Neural progenitor cell (in vitro differentiated cells): ENCODE data around the gene POLD4. TPM values are rescaled to one million over a fixed set of nuclear protein-coding genes. Genes with fewer than 3 reads are reported as not detected.

Experiments used
- DNase-seq: peaks from one replicate; pipeline ENCODE4 v3.0.0-alpha.2; 2016; ENCODE audit warnings: low spot score
- H2AFZ ChIP-seq: fragments of 200-600 bp; sonication (generic); replicated peaks from 2 replicates; pipeline ENCODE4 v1.6.1; 2016; ENCODE audit warnings: antibody characterized with exemption
- H3F3A ChIP-seq: fragments of 200-600 bp; sonication (generic); 2 replicates; pipeline ENCODE4 v1.6.1; 2016; ENCODE audit warnings: antibody characterized with exemption, low read depth
- H3K27ac ChIP-seq: fragments of 200-600 bp; sonication (generic); 2 replicates; pipeline ENCODE4 v1.5.1; 2016; ENCODE audit warnings: mild to moderate bottlenecking
- H3K27me3 ChIP-seq: fragments of 200-600 bp; sonication (generic); 2 replicates; pipeline ENCODE4 v1.6.1; 2016; ENCODE audit warnings: mild to moderate bottlenecking, moderate library complexity
- H3K36me3 ChIP-seq: fragments of 200-600 bp; sonication (generic); 2 replicates; pipeline ENCODE4 v1.5.1; 2016
- H3K4me1 ChIP-seq: fragments of 200-600 bp; sonication (generic); 2 replicates; pipeline ENCODE4 v1.6.1; 2016; ENCODE audit warnings: mixed run types
- H3K4me2 ChIP-seq: fragments of 200-600 bp; sonication (generic); 2 replicates; pipeline ENCODE4 v1.6.1; 2016
- H3K4me3 ChIP-seq: fragments of 200-600 bp; sonication (generic); 2 replicates; pipeline ENCODE4 v1.5.1; 2016
- H3K79me2 ChIP-seq: fragments of 200-600 bp; sonication (generic); 2 replicates; pipeline ENCODE4 v1.6.1; 2016; ENCODE audit warnings: low read depth
- H3K9ac ChIP-seq: fragments of 200-600 bp; sonication (generic); 2 replicates; pipeline ENCODE4 v1.6.1; 2016
- H3K9me3 ChIP-seq: fragments of 200-600 bp; sonication (generic); 2 replicates; pipeline ENCODE4 v1.5.1; 2016; ENCODE audit warnings: low read depth
- H4K20me1 ChIP-seq: fragments of 200-600 bp; sonication (generic); 2 replicates; pipeline ENCODE4 v1.6.1; 2016; ENCODE audit warnings: low read depth
- H3K27ac Mint-ChIP-seq: 3 replicates; pipeline ENCODE4 v1.8.0; 2021; ENCODE audit warnings: mixed read lengths
- H3K27me3 Mint-ChIP-seq: 2 replicates; pipeline ENCODE4 v1.8.0; 2022; ENCODE audit warnings: low read depth, mild to moderate bottlenecking, inconsistent platforms, moderate library complexity, mixed read lengths; ENCODE audit not compliant: insufficient read depth
- H3K36me3 Mint-ChIP-seq: 3 replicates; pipeline ENCODE4 v1.8.0; 2021; ENCODE audit warnings: mixed read lengths
- H3K4me1 Mint-ChIP-seq: 3 replicates; pipeline ENCODE4 v1.8.0; 2021; ENCODE audit warnings: mixed read lengths
- H3K4me3 Mint-ChIP-seq: 3 replicates; pipeline ENCODE4 v1.8.0; 2021; ENCODE audit warnings: mild to moderate bottlenecking, moderate library complexity, mixed read lengths
- H3K9me3 Mint-ChIP-seq: 3 replicates; pipeline ENCODE4 v1.8.0; 2020; ENCODE audit warnings: mixed read lengths
- EZH2 ChIP-seq: fragments of 200-600 bp; sonication (generic); IDR thresholded peaks from 2 replicates; pipeline ENCODE4 v1.6.1; 2017; ENCODE audit warnings: antibody characterized with exemption, mild to moderate bottlenecking, moderate library complexity
- EZH2phosphoT487 ChIP-seq: fragments of 200-600 bp; sonication (generic); IDR thresholded peaks from 2 replicates; pipeline ENCODE4 v1.6.1; 2017; ENCODE audit warnings: antibody characterized with exemption
- total RNA-seq: library from RNA; depleted of rRNA; stranded (reverse); fragments of >200 nt; gene quantifications from 2 replicates; pipeline ENCODE4 v1.2.3, GENCODE V29; 2015; ENCODE audit warnings: low replicate concordance
- TF ChIP-seq, protein P1 (sequence below): fragments of 200-600 bp; sonication (generic); IDR thresholded peaks from 2 replicates; pipeline ENCODE4 v1.5.1; 2017; ENCODE audit warnings: antibody characterized with exemption, mild to moderate bottlenecking

Gene POLD4
- total RNA-seq, 1 donor from 2014 or later: 1.1 TPM

DNA sequence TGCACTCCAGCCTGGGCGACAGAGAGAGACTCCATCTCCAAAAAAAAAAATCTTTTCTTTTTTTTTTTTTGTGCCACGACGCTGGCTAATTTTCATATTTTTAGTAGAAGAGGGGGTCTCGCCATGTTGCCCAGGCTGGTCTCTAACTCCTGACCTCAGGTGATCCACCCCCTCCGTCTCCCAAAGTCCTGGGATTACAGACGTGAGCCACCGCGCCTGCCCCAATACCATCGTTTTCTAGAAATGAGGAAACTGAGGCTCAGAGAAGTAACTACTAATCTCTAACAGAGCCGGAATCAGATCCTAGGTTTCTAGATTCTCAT, 36.5 kb downstream of the POLD4 start:
- DNase-seq: no peak
- H3K9me3 Mint-ChIP-seq: no peaks in the 10 kb centered on the region
- Histone ChIP-seq H3K27me3 (peaks cover 29% of the 10 kb centered on the region), H3F3A (peaks cover 8% of the 10 kb centered on the region), H3K9ac (no peak overlapping the region), H3K79me2 (no peaks in the 10 kb centered on the region), H3K4me1 (peaks cover 3% of the 10 kb centered on the region), H3K27ac (no peak overlapping the region), H4K20me1 (peaks cover 8% of the 10 kb centered on the region), H3K9me3 (no peaks in the 10 kb centered on the region), H3K36me3 (no peaks in the 10 kb centered on the region), H2AFZ (peak overlapping the region; percentile 74), H3K4me2 (peak overlapping the region; percentile 92), H3K4me3 (peak overlapping the region; percentile 65)
- TF ChIP-seq EZH2phosphoT487 (no peak), EZH2 (no peak)
- TF ChIP-seq, protein P1, sequence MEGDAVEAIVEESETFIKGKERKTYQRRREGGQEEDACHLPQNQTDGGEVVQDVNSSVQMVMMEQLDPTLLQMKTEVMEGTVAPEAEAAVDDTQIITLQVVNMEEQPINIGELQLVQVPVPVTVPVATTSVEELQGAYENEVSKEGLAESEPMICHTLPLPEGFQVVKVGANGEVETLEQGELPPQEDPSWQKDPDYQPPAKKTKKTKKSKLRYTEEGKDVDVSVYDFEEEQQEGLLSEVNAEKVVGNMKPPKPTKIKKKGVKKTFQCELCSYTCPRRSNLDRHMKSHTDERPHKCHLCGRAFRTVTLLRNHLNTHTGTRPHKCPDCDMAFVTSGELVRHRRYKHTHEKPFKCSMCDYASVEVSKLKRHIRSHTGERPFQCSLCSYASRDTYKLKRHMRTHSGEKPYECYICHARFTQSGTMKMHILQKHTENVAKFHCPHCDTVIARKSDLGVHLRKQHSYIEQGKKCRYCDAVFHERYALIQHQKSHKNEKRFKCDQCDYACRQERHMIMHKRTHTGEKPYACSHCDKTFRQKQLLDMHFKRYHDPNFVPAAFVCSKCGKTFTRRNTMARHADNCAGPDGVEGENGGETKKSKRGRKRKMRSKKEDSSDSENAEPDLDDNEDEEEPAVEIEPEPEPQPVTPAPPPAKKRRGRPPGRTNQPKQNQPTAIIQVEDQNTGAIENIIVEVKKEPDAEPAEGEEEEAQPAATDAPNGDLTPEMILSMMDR: no peak
- peaks cover 23% of the 10 kb centered on the region for H3K4me1 Mint-ChIP-seq
- H3K27me3 Mint-ChIP-seq: peaks cover 11% of the 10 kb centered on the region
- no peaks in the 10 kb centered on the region for H3K36me3 Mint-ChIP-seq
- no peak overlapping the region for H3K27ac Mint-ChIP-seq
- peak overlapping the region; percentile 98 for H3K4me3 Mint-ChIP-seq

DNA sequence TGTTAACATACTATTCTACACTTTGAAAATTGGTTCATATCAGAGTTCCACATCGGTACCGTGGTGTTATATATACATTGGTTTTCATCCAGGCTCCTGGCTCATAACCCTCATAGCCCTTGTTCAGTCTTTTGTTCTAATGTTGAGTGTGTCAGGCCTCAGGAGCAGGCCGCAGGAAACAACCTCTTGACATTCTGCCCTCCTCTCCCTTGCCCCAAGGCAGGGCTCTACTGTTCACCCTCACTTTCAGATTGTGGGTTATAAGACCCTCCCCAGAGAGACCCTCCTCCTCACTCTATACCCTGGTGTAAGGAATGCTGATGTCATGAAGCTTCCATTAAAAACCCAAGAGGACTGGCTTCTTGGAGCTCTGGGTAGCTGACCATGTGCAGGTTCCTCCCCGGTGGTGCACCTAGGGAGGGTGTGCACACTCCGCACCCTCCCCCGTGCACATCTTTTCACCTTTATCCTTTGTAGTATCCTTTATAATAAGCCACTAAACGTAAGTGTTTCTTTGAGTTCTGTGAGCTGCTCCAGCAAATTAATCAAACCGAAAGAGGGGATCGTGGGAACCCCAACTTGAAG, 37.9 kb downstream of the POLD4 start:
- H3K36me3 Mint-ChIP-seq: no peaks in the 10 kb centered on the region
- TF ChIP-seq EZH2phosphoT487: no peak
- TF ChIP-seq, protein P1: no peak
- no peak for TF ChIP-seq EZH2
- Histone ChIP-seq H3K9ac (no peak overlapping the region), H3K9me3 (no peaks in the 10 kb centered on the region), H3K27me3 (peaks cover 27% of the 10 kb centered on the region), H3K27ac (no peak overlapping the region), H3F3A (peaks cover 8% of the 10 kb centered on the region), H3K4me1 (peaks cover 3% of the 10 kb centered on the region), H3K4me2 (no peak overlapping the region), H2AFZ (no peak overlapping the region), H4K20me1 (peaks cover 8% of the 10 kb centered on the region), H3K36me3 (no peaks in the 10 kb centered on the region), H3K4me3 (no peak overlapping the region), H3K79me2 (no peaks in the 10 kb centered on the region)
- no peak for DNase-seq
- H3K9me3 Mint-ChIP-seq: no peaks in the 10 kb centered on the region
- H3K27me3 Mint-ChIP-seq: peaks cover 10% of the 10 kb centered on the region
- peak overlapping the region; percentile 72 for H3K4me3 Mint-ChIP-seq
- peak overlapping the region; percentile 82 for H3K27ac Mint-ChIP-seq
- H3K4me1 Mint-ChIP-seq: peaks cover 22% of the 10 kb centered on the region

DNA sequence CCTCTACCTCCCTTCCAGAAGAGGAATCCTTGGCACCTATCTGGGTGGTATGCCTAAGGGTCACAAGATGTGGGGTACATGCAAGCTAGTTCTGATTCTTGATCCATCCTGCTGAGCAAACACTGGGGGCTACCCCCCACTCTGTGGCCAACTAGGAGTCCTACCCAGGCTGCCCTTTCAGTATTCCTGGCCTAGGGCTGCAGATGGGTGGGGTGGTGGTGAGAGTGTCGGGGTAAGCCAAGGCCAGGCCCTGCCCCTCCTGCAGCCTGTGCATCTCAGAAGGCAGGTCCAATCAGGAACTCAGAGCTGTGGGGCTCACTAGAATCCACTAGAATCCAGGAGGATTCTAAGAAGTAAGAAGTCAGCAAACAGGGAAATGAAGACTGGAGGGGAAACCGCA, 39.1 kb downstream of the POLD4 start:
- no peak overlapping the region for H3K27ac Mint-ChIP-seq
- Histone ChIP-seq H3K27ac (no peak overlapping the region), H2AFZ (no peak overlapping the region), H4K20me1 (peaks cover 8% of the 10 kb centered on the region), H3K9me3 (no peaks in the 10 kb centered on the region), H3K9ac (no peak overlapping the region), H3K4me2 (no peak overlapping the region), H3K27me3 (peaks cover 15% of the 10 kb centered on the region), H3K79me2 (no peaks in the 10 kb centered on the region), H3K4me3 (no peak overlapping the region), H3K4me1 (peaks cover 3% of the 10 kb centered on the region), H3K36me3 (no peaks in the 10 kb centered on the region), H3F3A (peaks cover 8% of the 10 kb centered on the region)
- H3K4me1 Mint-ChIP-seq: peaks cover 17% of the 10 kb centered on the region
- H3K9me3 Mint-ChIP-seq: no peaks in the 10 kb centered on the region
- DNase-seq: no peak
- TF ChIP-seq EZH2phosphoT487 (no peak), EZH2 (no peak)
- TF ChIP-seq, protein P1: no peak
- peaks cover 10% of the 10 kb centered on the region for H3K27me3 Mint-ChIP-seq
- H3K4me3 Mint-ChIP-seq: no peak overlapping the region
- no peaks in the 10 kb centered on the region for H3K36me3 Mint-ChIP-seq
